ENCODE data around the gene NOTCH4.
"Not testable (repeated sequence)": the region's sequence is repeated elsewhere in the genome, so short reads cannot be mapped to it uniquely, and the experiment has no call there.

Gene NOTCH4

GRCh38 chr6:32194388-32194787 is 29.5 kb downstream of the NOTCH4 start:
- DNase-seq (ENCODE audit: low read depth in 2 of 2), result no peak

- DNase-seq (ENCODE audit: low read depth in 2 of 2), result not testable (repeated sequence)
These were observed 30.8 kb downstream of the NOTCH4 start for GRCh38 chr6:32193096-32193495.

DNA sequence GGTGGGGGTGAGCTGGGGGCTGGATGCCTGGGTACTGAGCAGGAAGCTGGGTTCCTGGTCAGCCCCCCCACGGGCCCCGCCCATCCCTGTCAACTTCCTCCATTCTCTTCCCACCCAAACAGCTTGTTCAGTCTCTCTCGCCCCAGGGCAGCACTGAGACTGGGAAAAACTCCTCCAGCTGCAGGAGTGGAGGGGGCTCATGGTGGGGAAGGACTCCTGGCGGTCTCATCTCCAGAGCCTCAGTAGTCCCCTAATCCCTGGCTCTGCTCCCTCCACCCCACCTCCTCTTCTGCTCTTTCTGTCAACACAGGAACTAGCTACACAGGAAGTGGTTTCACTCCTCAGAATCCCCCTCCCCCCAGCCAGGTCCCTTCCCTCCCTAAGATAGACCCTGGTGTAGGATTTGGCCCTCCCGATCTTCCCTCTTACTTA is 31.2 kb downstream of the NOTCH4 start, which contains the start of gene GPSM3:
Gene GPSM3, minus strand, starts transcription at position 36 of the 432 bp plus-strand sequence. CDS start 130 bp downstream, outside the sequence.
- DNase-seq (ENCODE audit: low read depth in 2 of 2), result no peak

DNA sequence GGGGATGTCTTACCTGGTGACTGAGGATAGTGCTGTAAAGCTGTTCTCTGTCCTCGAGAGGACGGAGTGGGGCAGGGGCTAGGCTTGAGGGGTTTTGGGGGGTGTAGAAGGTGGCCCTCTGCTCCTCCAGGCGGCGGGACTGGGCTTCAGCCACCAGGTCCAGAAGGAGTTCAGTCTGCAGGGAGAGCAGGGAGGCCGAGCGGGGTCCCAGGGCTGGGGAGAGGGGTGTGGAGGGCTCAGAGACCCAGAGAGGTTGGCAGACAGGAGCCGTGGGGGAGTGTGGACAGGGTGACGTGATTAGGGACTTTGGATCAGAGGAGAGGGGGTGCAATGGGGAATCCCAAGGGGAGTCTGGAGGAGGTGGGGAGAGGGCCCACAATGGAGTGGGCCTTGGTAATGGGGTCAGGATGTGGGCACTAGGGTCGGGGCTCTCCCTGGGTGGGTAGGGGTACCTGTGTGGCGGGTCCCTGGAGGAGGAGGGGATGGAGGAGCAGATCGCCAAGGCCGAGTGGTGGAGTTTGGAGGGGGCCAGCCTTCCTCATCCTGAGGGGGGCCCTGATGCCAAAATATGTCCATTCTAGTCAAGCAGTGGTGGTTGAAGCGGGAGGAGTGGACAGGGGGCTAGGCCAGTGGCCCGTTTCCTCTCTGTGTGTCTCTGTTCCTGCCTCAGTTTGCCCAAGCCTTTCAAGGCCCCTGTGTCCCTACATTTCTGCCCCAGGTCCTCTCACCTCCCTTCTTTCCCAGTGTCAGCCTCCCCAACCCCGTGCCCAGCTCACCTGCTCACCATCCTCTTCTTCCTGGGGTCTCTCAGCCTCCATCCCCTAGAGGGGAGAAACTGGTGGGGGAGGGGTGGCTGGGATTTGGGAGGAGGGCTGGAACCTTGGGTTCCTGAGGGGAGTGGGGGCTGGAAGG is 31.9 kb downstream of the NOTCH4 start:
- no peak for DNase-seq (ENCODE audit: low read depth in 2 of 2)

GRCh38 chr6:32190911-32191677 is 32.8 kb downstream of the NOTCH4 start:
- no peak for DNase-seq (ENCODE audit: low read depth in 2 of 2)

GRCh38 chr6:32190054-32190851 is 33.6 kb downstream of the NOTCH4 start, which contains the start of gene PBX2:
PBX2 (minus strand) TSS chr6:32190202; CDS start chr6:32189915, 287 bp downstream.
- DNase-seq (ENCODE audit: low read depth in 2 of 2), result peak; percentile 68 to 72

DNA sequence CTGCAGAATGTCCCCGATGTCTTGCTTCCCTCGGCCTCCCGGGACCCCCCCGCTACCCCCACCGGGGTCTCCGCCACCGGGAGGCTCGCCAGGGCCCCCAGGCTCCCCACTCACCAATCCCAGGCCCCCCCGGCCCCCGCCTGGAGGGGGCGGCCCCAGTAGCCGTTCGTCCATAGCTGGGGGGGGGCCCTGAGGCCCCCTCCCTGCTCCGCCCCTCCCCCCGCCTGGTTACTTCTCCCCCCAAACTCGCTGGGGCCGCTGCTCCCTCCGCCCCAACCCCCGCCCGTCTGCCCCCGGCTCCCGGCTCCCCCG is 34.2 kb downstream of the NOTCH4 start:
- no peak for DNase-seq (ENCODE audit: low read depth in 2 of 2)

- no peak for DNase-seq (ENCODE audit: low read depth in 2 of 2)
These were observed 34.7 kb downstream of the NOTCH4 start for GRCh38 chr6:32189069-32189741.

GRCh38 chr6:32188381-32189068 is 35.3 kb downstream of the NOTCH4 start:
- DNase-seq (ENCODE audit: low read depth in 2 of 2), result no peak

DNA sequence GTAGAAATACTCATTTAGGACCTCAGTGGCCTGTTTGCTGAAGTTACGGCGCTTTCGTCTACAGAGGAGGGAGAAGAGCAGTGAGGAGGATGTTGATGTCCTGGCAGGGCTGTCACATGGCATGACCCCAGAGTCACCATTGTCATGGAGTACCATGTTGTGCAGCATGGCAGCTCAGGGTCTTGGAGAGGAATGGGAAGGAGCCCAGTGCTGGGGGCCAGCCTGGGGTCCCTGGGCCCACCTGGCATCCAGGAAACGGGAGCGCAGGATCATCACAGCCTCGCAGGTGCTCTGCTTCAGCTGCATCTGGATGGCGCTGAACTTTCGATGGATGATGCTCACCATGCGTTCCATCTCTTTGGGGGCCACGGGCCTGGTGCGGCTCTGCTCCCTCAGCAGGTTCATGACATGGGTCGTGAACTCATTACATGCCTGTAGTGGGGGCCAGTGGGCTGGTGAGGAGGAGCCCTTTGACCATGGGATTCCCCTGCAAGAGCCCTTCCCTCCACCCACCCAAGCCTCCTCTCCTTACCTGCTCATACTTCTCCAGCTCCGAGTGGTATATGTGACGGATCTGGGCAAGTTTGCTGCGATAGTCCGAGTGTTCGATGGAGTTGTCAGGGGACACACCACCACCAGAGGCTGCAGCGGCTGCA is 36.0 kb downstream of the NOTCH4 start:
- not testable (repeated sequence) for DNase-seq (ENCODE audit: low read depth in 2 of 2)

- DNase-seq (ENCODE audit: low read depth in 2 of 2), result no peak
These were observed 36.7 kb downstream of the NOTCH4 start for GRCh38 chr6:32187009-32187709.

DNA sequence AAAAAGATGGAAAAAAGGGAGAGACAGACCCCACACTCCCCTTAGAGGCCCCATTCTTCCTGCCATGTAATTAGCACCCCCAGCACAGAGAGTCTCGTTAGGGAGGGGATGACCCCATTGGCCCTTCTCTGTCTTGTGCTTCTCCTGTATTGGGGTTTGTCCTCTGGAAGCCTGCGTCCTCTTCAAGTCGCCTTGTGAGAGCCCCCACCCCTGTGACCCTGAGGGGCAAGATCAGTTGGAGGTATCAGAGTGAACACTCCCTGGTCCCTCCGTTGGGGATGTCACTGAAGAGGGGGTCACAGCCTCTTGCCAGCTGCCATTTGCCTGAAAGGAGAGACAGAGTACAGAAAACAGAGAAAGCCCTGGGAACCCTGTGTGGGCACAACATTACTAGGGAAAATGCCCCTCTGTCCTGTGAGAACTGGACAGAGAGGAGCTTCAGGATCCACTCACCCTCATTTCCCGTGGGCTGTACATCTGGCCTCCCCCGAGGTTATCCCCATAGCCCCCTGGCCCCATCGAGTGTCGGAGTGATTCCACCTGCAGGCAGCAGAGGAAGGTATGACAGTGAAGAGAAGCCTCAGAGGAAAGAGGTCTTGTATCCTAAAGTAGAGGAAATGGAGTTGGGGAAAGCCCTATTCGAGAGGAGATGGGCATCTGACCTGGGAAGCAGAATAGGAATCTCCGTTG is 37.6 kb downstream of the NOTCH4 start:
- DNase-seq (ENCODE audit: low read depth in 2 of 2), result not testable (repeated sequence)

- peak in 1 of 2 donors; percentile 54 for DNase-seq (ENCODE audit: low read depth in 2 of 2)
These were observed 38.2 kb downstream of the NOTCH4 start for GRCh38 chr6:32185681-32186131.

- DNase-seq (ENCODE audit: low read depth in 2 of 2), result no peak
These were observed 39.7 kb downstream of the NOTCH4 start, which contains the start of gene AGER for GRCh38 chr6:32184084-32184640. AGER (minus strand) TSS chr6:32184253; CDS start chr6:32184222, 31 bp downstream.

DNA sequence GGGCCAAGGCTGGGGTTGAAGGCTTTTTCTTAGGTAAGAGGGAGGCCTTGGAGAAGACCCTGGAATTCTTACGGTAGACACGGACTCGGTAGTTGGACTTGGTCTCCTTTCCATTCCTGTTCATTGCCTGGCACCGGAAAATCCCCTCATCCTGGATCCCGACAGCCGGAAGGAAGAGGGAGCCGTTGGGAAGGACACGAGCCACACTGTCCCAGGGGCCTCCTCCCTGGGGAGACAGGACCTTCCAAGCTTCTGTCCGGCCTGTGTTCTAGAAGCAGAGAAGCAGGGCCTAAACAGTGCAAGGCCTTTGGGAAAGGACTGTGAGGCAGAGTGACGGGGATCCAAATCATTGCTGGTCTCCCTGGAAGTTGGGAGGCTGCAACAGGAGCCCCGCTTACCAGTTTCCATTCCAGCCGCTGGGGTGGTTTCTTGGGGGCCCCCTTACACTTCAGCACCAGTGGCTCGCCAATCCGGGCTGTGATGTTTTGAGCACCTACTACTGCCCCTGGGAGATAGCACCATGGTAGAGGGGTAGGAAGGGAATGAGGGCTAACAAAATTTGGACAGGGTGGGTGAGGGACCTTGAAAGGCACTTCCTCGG is 40.3 kb downstream of the NOTCH4 start:
- no peak for DNase-seq (ENCODE audit: low read depth in 2 of 2)

DNA sequence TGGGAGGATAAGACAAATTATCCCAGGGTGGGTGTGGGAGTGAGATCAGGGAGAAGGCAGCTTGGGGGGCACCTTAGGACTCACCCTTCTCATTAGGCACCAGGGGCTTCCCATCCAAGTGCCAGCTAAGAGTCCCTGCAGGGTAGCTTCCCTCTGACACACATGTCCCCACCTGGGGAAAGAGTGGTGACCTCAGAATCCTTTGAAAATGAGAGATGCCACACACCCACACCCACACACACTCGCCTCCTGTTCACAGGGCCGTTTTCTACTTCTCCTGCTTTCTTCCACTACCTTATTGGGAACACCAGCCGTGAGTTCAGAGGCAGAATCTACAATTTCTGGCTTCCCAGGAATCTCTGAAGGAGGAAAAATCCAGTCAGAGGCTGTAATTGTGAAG is 40.8 kb downstream of the NOTCH4 start:
- DNase-seq (ENCODE audit: low read depth in 2 of 2), result no peak

GRCh38 chr6:32182555-32182981 is 41.3 kb downstream of the NOTCH4 start:
- DNase-seq (ENCODE audit: low read depth in 2 of 2), result no peak
